ENCODE measurements around the gene CACNA2D3.
A peak's percentile ranks its signal among the peaks of the same experiment; 100 is the strongest.

CACNA2D3 gene

DNA sequence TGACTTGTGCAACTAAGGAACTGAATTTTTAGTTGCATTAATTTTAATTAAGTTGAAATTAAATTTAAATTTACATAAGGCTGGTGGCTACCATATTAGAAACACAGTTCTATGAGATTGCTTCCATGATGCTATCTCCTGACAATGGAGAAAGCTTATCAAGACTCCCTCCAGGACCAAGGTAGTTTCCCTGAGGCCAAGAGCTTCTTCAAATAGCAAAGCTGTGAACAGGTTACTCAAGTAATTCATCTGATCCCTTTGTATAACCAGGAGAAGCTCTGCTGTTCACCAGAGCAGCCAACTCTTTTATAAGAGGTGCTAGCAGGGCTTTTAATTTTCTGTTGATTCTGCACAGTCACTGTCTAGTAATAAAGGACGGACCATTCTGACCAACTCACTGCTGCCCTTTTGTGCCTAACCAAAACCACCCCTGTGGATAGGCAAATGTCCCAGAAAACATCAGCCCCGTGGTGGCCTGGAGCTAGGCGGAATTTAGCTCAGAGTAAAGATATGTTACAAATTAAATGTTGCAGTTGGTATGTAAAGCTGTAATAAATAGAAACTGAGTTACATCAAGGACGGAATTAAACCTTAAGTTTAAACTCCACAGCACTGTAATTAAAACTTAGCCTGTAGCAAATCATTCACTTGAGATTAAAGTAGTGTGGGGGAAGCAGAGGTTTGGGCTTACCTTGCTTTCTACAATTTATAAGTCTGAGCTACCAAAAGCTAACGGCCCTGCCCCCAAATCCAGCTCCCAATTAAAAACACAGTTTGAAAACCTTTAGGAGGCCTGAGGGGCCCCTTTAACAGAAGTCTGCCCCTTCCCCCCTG lies 861.1 kb downstream of the CACNA2D3 start:
- H3K27me3 ChIP-seq (ENCODE audit: insufficient read depth, low read length): no peaks in the 10 kb centered on the region
- H3K9me3 ChIP-seq (ENCODE audit: insufficient read depth, low read depth, low read length): peaks cover 8% of the 10 kb centered on the region
- H3K4me1 ChIP-seq (ENCODE audit: insufficient read depth, low read length): peaks cover 9% of the 10 kb centered on the region; the same call in 1 of the 2 replicates
- no peak overlapping the region for H3K27ac ChIP-seq (ENCODE audit: low read length)
- H3K4me3 ChIP-seq (ENCODE audit: low read length): no peak overlapping the region
- no peaks in the 10 kb centered on the region for H3K36me3 ChIP-seq (ENCODE audit: insufficient read depth, low read depth, low read length)
- no peak overlapping the region for H3K9ac ChIP-seq (ENCODE audit: low read depth, low read length)

DNA sequence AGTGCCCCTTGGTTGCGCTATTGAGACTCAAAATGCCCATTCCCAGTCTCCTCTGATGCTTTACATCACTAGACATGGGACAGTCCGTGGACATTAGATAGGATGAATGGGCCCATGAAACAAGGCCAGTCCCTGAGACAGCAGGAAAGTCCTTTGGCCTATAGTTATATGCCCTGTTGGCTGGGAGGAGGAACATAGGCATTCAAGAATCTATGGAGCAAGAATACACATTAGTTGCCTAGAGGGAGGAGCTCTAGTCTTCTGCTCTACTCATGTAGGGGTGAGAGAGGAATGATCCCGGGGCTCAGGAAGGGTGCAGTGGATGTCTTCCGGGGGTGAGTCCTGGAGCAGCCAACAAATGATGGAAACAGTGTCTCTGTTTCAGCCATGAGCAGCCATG lies 863.5 kb downstream of the CACNA2D3 start:
- no peaks in the 10 kb centered on the region for H3K36me3 ChIP-seq (ENCODE audit: insufficient read depth, low read depth, low read length)
- no peaks in the 10 kb centered on the region for H3K9me3 ChIP-seq (ENCODE audit: insufficient read depth, low read depth, low read length)
- no peak overlapping the region for H3K9ac ChIP-seq (ENCODE audit: low read depth, low read length)
- H3K4me3 ChIP-seq (ENCODE audit: low read length): no peak overlapping the region
- peaks cover 9% of the 10 kb centered on the region; the same call in 1 of the 2 replicates for H3K4me1 ChIP-seq (ENCODE audit: insufficient read depth, low read length)
- no peaks in the 10 kb centered on the region for H3K27me3 ChIP-seq (ENCODE audit: insufficient read depth, low read length)
- no peak overlapping the region for H3K27ac ChIP-seq (ENCODE audit: low read length)

DNA sequence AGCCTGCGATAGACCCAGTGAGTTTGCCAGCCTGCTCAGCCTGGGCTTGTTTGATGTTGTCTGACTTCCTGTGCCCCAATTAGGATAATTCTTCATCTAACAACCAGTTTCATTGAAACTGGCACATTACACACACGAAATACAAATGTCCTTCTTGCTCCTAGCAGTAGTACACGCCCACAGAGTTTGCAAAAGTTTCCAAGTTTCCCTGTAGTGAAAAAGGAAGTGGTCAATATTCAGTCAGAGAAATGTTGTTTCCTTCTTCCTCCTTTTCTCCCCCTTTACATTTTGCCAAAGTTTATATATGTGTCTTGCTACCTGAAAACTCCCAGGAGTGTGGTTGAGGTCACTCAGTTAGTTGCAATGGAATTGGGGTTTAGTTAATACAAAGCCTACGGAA lies 863.9 kb downstream of the CACNA2D3 start:
- Histone ChIP-seq H3K27me3 (ENCODE audit: insufficient read depth, low read length) (no peaks in the 10 kb centered on the region), H3K36me3 (ENCODE audit: insufficient read depth, low read depth, low read length) (no peaks in the 10 kb centered on the region), H3K27ac (ENCODE audit: low read length) (no peak overlapping the region), H3K9me3 (ENCODE audit: insufficient read depth, low read depth, low read length) (no peaks in the 10 kb centered on the region), H3K4me1 (ENCODE audit: insufficient read depth, low read length) (peaks cover 9% of the 10 kb centered on the region; the same call in 1 of the 2 replicates), H3K9ac (ENCODE audit: low read depth, low read length) (no peak overlapping the region), H3K4me3 (ENCODE audit: low read length) (no peak overlapping the region)

DNA sequence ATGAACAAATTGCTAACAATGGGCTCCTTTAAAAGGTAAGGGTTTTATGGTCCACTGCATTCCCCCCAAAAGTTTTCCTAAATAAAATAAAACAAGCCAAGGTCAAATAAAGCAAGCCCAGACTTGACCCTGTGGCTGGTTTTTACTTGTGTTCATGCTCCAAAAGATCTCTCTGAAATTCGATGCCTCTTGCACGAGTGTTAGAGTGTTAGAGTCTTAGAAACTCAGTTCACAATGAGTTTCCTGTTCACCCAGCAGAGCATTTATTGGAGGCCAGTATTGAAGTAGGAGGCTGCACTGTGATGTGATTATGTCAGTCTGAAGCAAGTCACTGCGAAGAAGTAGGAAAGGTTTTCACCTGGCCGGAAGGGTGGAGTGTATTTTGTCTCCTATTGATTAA lies 865.4 kb downstream of the CACNA2D3 start:
- no peak overlapping the region for H3K4me3 ChIP-seq (ENCODE audit: low read length)
- H3K36me3 ChIP-seq (ENCODE audit: insufficient read depth, low read depth, low read length): no peaks in the 10 kb centered on the region
- H3K9me3 ChIP-seq (ENCODE audit: insufficient read depth, low read depth, low read length): no peaks in the 10 kb centered on the region
- H3K4me1 ChIP-seq (ENCODE audit: insufficient read depth, low read length): peaks cover 9% of the 10 kb centered on the region
- H3K9ac ChIP-seq (ENCODE audit: low read depth, low read length): no peak overlapping the region
- no peaks in the 10 kb centered on the region for H3K27me3 ChIP-seq (ENCODE audit: insufficient read depth, low read length)
- no peak overlapping the region for H3K27ac ChIP-seq (ENCODE audit: low read length)

DNA sequence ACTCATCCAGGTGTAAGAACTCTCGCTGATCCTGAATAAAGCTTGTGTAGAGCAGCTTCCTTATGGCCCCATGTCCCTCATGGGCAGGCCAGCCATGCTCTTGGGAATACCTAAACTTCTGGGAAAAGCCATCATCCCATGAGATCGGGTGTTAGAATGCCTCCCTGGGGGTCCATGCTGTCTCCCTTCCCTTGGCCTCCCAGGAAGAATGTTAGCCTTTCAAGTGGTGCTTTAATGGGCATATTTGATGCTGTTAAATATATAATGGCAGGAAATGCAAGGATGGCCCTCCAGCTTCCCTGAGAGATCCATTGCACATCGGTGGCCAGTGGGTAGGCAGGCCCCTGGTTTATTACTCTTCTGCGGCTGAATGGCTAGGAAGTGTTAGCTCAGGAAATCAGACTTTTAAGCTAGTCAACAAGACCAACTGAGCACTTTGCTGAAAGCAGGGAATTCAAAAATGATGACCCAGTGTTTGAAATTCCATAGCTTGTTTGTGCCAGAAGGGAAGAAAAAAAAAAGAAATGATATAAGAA lies 866.0 kb downstream of the CACNA2D3 start:
- Histone ChIP-seq H3K4me1 (ENCODE audit: insufficient read depth, low read length) (peaks cover 9% of the 10 kb centered on the region), H3K4me3 (ENCODE audit: low read length) (no peak overlapping the region), H3K36me3 (ENCODE audit: insufficient read depth, low read depth, low read length) (no peaks in the 10 kb centered on the region), H3K9ac (ENCODE audit: low read depth, low read length) (no peak overlapping the region), H3K9me3 (ENCODE audit: insufficient read depth, low read depth, low read length) (no peaks in the 10 kb centered on the region), H3K27me3 (ENCODE audit: insufficient read depth, low read length) (no peaks in the 10 kb centered on the region), H3K27ac (ENCODE audit: low read length) (no peak overlapping the region)

DNA sequence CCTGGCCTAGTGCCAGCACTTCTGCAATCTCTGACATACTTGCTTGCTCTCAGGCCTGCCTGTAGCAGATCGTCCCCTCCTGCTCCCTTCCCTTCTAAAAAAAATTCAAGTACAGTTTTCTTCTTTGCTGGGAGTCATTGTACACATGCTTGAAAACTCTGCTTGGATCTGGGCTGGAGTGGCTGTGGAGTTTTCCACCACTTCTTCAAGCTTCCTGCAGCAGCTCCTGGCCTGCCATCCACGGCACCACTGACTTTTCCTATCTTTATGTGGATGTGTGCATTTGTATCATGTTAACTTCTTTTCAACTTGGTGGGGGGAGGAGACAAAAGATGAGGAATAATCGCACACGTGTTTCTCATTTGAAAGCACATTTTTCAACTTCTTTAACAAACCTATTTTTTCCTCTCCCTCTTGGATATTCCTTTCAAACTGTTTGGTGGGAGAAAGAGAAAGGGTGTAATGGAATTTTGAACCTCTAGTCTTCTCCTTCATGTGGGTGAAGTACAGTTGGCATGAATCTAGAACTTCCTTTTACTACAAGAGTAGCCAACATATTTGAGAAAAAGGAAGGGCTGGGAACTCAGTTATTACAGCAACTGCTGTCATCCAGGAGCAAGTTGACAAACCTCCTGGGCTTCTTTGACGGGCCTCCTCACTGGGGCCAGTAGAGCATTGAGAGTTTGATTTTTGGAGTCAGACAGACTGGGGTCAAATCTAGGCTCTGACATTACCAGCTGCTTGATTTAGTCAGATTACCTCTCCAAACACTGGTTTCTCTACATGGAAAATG lies 866.7 kb downstream of the CACNA2D3 start:
- no peaks in the 10 kb centered on the region for H3K36me3 ChIP-seq (ENCODE audit: insufficient read depth, low read depth, low read length)
- H3K9me3 ChIP-seq (ENCODE audit: insufficient read depth, low read depth, low read length): no peaks in the 10 kb centered on the region
- peaks cover 3% of the 10 kb centered on the region for H3K4me1 ChIP-seq (ENCODE audit: insufficient read depth, low read length)
- no peak overlapping the region for H3K4me3 ChIP-seq (ENCODE audit: low read length)
- no peak overlapping the region for H3K27ac ChIP-seq (ENCODE audit: low read length)
- H3K9ac ChIP-seq (ENCODE audit: low read depth, low read length): no peak overlapping the region
- H3K27me3 ChIP-seq (ENCODE audit: insufficient read depth, low read length): no peaks in the 10 kb centered on the region

DNA sequence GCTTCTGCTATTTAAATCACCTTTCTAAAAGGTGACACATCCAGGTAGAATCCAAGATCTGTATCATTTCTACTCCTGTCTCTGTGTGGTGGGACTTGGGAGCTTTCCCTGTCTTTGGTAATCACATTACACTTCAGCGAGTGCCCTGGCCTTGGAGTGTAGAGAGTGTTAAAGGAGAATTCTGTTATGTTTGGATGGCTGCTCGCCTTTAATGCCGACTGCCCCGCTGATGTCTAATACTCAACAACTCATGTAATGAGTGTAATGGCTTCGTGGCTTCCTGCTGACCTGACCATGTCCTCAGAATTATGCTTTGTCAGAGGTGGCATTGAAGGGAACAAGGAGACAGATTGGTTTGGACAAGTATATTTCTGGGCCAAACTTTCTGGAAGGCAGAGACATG lies 871.8 kb downstream of the CACNA2D3 start:
- H3K4me1 ChIP-seq (ENCODE audit: insufficient read depth, low read length): peaks cover 3% of the 10 kb centered on the region
- H3K9me3 ChIP-seq (ENCODE audit: insufficient read depth, low read depth, low read length): no peaks in the 10 kb centered on the region
- H3K27ac ChIP-seq (ENCODE audit: low read length): no peak overlapping the region
- no peak overlapping the region for H3K4me3 ChIP-seq (ENCODE audit: low read length)
- no peak overlapping the region for H3K9ac ChIP-seq (ENCODE audit: low read depth, low read length)
- H3K27me3 ChIP-seq (ENCODE audit: insufficient read depth, low read length): no peaks in the 10 kb centered on the region
- H3K36me3 ChIP-seq (ENCODE audit: insufficient read depth, low read depth, low read length): no peaks in the 10 kb centered on the region

DNA sequence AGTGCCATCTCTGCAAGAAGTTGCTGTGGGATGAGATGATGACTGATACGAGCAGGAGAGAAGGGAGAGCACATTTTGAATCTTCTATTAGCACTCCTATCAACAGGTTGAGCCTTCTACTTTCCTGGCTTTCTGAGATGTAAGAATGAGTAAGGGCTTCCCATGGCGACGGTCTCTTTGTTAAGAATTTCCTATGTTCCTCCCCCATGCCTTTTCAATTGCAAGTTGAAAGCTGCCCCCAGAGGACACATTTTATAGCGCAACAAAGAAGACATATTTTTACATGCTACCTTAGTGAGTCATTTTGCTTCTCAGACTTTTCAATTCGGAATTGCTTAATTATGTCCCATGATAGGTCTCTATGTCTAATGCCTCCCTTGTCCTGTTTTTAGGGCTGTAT lies 876.8 kb downstream of the CACNA2D3 start:
- H3K9me3 ChIP-seq (ENCODE audit: insufficient read depth, low read depth, low read length): no peaks in the 10 kb centered on the region
- H3K4me1 ChIP-seq (ENCODE audit: insufficient read depth, low read length): peaks cover 18% of the 10 kb centered on the region
- peak overlapping the region; percentile 49; the same call in 1 of the 2 replicates for H3K9ac ChIP-seq (ENCODE audit: low read depth, low read length)
- no peaks in the 10 kb centered on the region for H3K27me3 ChIP-seq (ENCODE audit: insufficient read depth, low read length)
- no peaks in the 10 kb centered on the region for H3K36me3 ChIP-seq (ENCODE audit: insufficient read depth, low read depth, low read length)
- H3K4me3 ChIP-seq (ENCODE audit: low read length): peak overlapping the region; percentile 19; the same call in 1 of the 2 replicates
- peak overlapping the region; percentile 11 for H3K27ac ChIP-seq (ENCODE audit: low read length)

DNA sequence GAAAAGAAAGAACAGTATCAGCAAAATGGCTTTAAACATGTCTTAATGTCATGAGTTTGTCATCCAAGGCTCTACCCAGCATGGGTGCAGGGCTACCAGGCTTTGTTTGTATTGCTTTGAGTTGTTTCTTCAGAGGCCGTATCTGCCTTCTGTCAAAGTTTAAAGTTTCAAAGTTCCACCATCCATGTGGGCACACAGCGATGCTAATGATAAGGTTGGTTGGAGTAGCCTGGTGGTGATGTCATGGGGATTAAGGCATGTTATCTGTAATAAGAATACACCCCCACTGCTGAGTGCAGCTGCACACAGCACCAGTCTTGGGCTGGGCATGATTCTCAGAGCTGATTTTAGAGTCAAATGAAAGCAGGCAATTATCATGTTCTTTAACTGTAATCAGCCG lies 877.5 kb downstream of the CACNA2D3 start:
- H3K27me3 ChIP-seq (ENCODE audit: insufficient read depth, low read length): no peaks in the 10 kb centered on the region
- H3K36me3 ChIP-seq (ENCODE audit: insufficient read depth, low read depth, low read length): no peaks in the 10 kb centered on the region
- peak overlapping the region; percentile 49; the same call in 1 of the 2 replicates for H3K9ac ChIP-seq (ENCODE audit: low read depth, low read length)
- H3K27ac ChIP-seq (ENCODE audit: low read length): peak overlapping the region; percentile 11
- no peaks in the 10 kb centered on the region for H3K9me3 ChIP-seq (ENCODE audit: insufficient read depth, low read depth, low read length)
- H3K4me1 ChIP-seq (ENCODE audit: insufficient read depth, low read length): peaks cover 18% of the 10 kb centered on the region
- no peak overlapping the region; the same call in 1 of the 2 replicates for H3K4me3 ChIP-seq (ENCODE audit: low read length)

DNA sequence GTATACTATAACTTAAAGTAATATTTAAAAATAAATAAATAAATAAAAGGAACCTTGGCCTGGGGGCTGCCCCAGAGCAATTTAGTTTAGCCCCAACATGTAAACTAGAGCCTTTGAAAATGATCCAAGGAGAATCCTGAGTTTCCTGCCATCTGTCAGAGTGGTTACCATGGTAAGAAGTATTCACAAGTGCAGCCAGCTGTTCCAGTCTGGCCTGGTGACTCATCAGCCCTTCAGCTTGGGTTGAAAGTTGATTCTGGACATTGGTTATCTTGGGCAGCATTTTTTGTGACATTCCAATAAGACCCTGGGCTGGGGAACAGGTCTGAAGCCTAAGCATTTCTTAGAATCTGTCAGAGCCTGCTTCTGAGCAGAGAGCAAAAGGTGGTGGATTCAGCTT lies 878.2 kb downstream of the CACNA2D3 start:
- H3K4me3 ChIP-seq (ENCODE audit: low read length): no peak overlapping the region
- H3K36me3 ChIP-seq (ENCODE audit: insufficient read depth, low read depth, low read length): no peaks in the 10 kb centered on the region
- no peaks in the 10 kb centered on the region for H3K9me3 ChIP-seq (ENCODE audit: insufficient read depth, low read depth, low read length)
- no peaks in the 10 kb centered on the region for H3K27me3 ChIP-seq (ENCODE audit: insufficient read depth, low read length)
- H3K4me1 ChIP-seq (ENCODE audit: insufficient read depth, low read length): peaks cover 22% of the 10 kb centered on the region
- H3K9ac ChIP-seq (ENCODE audit: low read depth, low read length): no peak overlapping the region
- H3K27ac ChIP-seq (ENCODE audit: low read length): no peak overlapping the region

DNA sequence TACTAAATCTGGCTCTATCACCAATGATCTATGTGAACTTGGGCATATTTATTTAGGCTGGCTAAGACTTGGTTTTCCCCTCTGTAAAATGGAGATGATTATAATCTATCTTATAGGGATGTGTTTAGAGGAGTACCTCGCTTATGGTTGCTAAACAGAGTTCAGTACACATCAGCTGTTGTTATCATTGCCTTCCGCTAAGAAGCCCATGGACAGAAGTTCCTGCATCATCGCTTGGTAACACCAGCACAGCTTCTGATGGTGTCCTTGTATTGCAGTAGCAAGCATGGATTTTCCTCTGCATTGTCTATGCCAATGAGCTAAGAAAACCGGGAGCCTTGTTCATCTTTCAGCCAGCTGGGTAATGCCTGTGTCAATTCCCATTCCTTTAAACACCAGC lies 878.6 kb downstream of the CACNA2D3 start:
- no peak overlapping the region for H3K9ac ChIP-seq (ENCODE audit: low read depth, low read length)
- no peak overlapping the region for H3K27ac ChIP-seq (ENCODE audit: low read length)
- H3K4me1 ChIP-seq (ENCODE audit: insufficient read depth, low read length): peaks cover 26% of the 10 kb centered on the region

More for the DNA sequence above, 878.6 kb downstream of the CACNA2D3 start:
- H3K27me3 ChIP-seq (ENCODE audit: insufficient read depth, low read length): no peaks in the 10 kb centered on the region
- H3K9me3 ChIP-seq (ENCODE audit: insufficient read depth, low read depth, low read length): no peaks in the 10 kb centered on the region
- H3K4me3 ChIP-seq (ENCODE audit: low read length): no peak overlapping the region
- no peaks in the 10 kb centered on the region for H3K36me3 ChIP-seq (ENCODE audit: insufficient read depth, low read depth, low read length)

Data from iPS-20b (cell line).